Neural progenitor cell (in vitro differentiated cells): ENCODE data around the gene FAM25A.
A peak's percentile ranks its signal among the peaks of the same experiment; 100 is the strongest.

Experiments used
- CTCF ChIP-seq: fragments of 200-600 bp; sonication (generic); IDR thresholded peaks from 2 replicates; pipeline ENCODE4 v1.5.1; 2017; ENCODE audit warnings: antibody characterized with exemption, mild to moderate bottlenecking
- EZH2 ChIP-seq: fragments of 200-600 bp; sonication (generic); IDR thresholded peaks from 2 replicates; pipeline ENCODE4 v1.6.1; 2017; ENCODE audit warnings: antibody characterized with exemption, mild to moderate bottlenecking, moderate library complexity
- EZH2phosphoT487 ChIP-seq: fragments of 200-600 bp; sonication (generic); IDR thresholded peaks from 2 replicates; pipeline ENCODE4 v1.6.1; 2017; ENCODE audit warnings: antibody characterized with exemption

DNA sequence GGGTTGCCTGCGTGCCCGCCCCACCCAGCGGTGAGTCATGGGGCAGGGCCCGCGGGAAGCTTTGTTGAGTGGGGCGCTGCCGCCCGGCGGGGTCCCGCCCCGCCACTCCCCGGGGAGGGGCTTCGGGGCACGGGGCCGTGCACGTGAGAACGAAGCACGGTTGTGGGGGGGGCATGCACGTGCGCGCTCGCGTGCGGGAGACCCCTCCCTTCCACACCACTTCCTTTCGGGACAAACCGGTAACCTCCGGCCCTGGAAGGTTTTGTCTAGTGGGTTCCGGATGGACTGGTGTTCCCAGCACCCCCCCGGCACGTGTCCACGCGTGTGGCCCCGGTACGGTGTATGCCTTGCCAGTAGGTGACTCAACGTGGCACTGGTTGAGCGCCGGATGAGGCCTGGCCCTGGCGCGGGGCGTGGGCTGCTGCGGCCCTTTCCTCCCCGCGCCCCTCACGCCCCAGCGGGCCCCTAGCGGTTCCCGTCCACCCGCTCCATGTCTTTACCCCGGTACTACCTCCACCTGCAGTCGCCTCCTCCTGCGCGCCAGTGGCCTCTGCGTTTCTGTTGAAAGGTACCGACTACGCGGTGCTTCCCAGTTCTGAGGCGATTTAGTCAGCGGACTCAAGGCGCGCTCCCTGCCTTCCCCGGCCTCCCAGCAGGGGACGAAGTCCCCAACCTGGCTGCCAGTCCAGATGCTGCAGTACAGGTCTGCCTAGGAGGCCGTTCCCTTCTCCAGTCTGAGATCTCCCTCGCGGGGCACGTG is 48.7 kb upstream of the FAM25A start:
- TF ChIP-seq EZH2phosphoT487: peak; percentile 27
- peak; percentile 13 for TF ChIP-seq CTCF
- no peak for TF ChIP-seq EZH2
